ENCODE results near the gene ALCAM. TPM values are rescaled to one million over a fixed set of nuclear protein-coding genes. Genes with fewer than 3 reads are reported as not detected.

The ALCAM gene
- total RNA-seq, 4 donors from 2014 or later: 18.6 to 43.7 (median 21.2) TPM

DNA sequence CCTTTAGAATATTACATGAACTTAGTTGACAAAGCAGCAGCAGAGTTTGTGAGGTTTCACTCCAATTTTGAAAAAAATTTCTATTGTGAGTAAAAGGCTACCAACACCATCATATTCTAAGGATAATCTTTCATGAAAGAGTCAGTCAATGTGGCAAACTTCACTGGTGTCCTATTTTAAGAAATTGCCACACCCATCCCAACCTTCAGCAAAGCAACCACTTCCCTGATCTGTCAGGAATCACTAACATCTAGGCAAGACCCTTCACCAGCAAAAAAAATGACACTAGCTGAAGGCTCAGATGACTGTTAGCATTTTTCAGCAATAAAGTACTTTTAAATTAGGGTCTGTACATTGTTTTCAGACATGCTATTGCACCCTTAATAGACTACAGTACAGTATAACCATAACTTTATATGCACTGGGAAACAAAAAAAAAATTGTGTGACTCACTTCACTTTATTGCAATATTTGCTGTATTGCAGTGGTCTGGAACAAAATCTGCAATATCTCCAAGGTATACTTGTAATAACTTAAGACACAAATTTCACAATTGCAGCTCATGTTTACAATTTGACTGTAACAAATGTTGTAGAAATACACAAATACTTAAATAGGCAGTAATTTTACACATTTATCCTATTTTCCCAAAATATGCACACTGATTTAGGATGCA is 38.9 kb upstream of the ALCAM start:
- H3K4me1 ChIP-seq: no peaks in the 10 kb centered on the region
- no peak for TF ChIP-seq POLR2A (IDR thresholded peaks at IDR 0.05)
- TF ChIP-seq, protein P1, sequence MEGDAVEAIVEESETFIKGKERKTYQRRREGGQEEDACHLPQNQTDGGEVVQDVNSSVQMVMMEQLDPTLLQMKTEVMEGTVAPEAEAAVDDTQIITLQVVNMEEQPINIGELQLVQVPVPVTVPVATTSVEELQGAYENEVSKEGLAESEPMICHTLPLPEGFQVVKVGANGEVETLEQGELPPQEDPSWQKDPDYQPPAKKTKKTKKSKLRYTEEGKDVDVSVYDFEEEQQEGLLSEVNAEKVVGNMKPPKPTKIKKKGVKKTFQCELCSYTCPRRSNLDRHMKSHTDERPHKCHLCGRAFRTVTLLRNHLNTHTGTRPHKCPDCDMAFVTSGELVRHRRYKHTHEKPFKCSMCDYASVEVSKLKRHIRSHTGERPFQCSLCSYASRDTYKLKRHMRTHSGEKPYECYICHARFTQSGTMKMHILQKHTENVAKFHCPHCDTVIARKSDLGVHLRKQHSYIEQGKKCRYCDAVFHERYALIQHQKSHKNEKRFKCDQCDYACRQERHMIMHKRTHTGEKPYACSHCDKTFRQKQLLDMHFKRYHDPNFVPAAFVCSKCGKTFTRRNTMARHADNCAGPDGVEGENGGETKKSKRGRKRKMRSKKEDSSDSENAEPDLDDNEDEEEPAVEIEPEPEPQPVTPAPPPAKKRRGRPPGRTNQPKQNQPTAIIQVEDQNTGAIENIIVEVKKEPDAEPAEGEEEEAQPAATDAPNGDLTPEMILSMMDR (IDR thresholded peaks at IDR 0.05): no peak
- no peaks in the 10 kb centered on the region for H3K36me3 ChIP-seq
- no peaks in the 10 kb centered on the region for H3K9me3 ChIP-seq
- no peak overlapping the region for H3K27ac ChIP-seq
- H3K4me3 ChIP-seq: no peak overlapping the region
- DNase-seq: no peak
- H3K27me3 ChIP-seq: no peaks in the 10 kb centered on the region

DNA sequence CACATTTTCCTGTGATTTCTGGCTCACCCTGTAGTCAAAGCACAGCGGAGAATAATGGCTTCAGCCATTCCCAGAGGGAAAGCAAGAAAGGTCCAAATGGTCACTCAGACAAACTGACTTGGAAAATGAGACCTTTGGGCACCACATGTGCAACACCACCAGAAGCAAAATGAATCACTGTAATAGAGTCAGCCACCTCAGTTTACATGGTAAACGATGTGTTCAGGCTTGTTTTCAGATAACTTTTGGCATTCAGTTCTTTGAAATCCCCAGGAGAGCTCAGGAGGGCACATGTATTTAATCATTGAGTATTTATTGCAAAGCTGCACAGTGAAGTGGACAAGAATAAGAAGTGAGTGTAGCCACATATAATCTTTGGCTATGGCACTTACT is 38.4 kb upstream of the ALCAM start:
- Histone ChIP-seq H3K9me3 (peaks cover 0 to 3% (median 0%) of the 10 kb centered on the region in 4 donors), H3K4me3 (no peak overlapping the region), H3K4me1 (no peaks in the 10 kb centered on the region), H3K27me3 (no peaks in the 10 kb centered on the region), H3K36me3 (no peaks in the 10 kb centered on the region), H3K27ac (no peak overlapping the region)
- TF ChIP-seq, protein P1 (IDR thresholded peaks at IDR 0.05): no peak
- no peak for TF ChIP-seq POLR2A (IDR thresholded peaks at IDR 0.05)
- DNase-seq: no peak

DNA sequence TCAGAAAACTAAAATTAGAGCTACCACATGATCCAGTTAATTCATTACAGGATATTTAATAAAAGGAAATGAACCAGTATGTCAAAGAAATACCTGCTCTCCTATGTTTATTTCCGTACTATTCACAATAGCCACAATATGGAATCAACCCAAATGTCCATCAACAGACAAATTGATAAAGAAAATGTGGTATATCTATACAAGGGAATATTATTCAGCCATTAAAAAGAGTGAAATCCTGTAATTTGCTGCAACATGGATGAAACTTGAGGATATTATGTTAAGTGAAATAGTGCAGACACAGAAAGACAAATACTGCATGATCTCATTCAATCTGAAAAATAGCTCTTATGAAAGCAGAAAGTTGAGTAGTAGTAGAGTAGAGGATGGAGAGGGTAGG is 33.7 kb upstream of the ALCAM start:
- DNase-seq: no peak
- Histone ChIP-seq H3K27ac (no peak overlapping the region), H3K27me3 (no peaks in the 10 kb centered on the region), H3K36me3 (no peaks in the 10 kb centered on the region), H3K4me3 (no peak overlapping the region), H3K9me3 (peaks cover 0 to 4% (median 0%) of the 10 kb centered on the region in 4 donors), H3K4me1 (no peaks in the 10 kb centered on the region)
- TF ChIP-seq POLR2A (IDR thresholded peaks at IDR 0.05): no peak
- TF ChIP-seq, protein P1 (IDR thresholded peaks at IDR 0.05): no peak

DNA sequence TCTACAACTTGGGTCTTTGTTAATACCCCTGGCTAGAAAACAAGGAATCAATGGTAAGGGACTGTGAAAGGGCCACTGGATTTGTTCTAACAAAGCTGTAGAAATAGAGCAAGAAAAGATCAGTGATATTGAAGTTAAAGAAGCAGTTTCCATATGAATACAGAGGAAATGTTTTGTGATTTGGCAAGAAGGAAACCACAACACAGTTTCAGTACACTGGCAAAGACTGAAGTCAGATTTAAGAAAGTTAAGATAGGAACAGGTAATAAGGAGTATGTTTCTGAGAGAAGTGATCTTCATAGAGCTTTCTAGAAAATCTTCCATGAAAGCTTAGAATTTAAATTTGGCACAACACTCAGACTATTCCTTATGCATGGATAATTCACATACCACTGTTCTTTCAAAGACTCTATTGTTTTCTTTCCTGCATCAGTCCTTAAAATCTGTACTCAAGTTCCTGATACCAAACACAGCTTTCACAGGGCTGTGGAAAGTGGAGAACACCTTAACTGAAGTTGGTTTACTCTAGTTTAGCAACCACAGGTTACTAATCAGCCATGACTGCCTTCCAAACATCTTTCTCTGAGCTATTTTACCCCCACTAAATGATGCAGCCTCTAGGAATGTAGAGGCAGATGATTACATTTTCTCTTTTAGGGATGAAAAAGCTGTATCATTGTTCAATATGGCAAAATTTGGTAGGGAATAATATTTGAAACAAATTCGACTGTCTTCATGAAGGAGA is 32.4 kb upstream of the ALCAM start:
- Histone ChIP-seq H3K27ac (no peak overlapping the region), H3K36me3 (no peaks in the 10 kb centered on the region), H3K4me3 (no peak overlapping the region), H3K4me1 (no peaks in the 10 kb centered on the region), H3K27me3 (no peaks in the 10 kb centered on the region), H3K9me3 (peaks cover 0 to 4% (median 0%) of the 10 kb centered on the region in 4 donors)
- DNase-seq: no peak
- TF ChIP-seq, protein P1 (IDR thresholded peaks at IDR 0.05): no peak
- TF ChIP-seq POLR2A (IDR thresholded peaks at IDR 0.05): no peak

DNA sequence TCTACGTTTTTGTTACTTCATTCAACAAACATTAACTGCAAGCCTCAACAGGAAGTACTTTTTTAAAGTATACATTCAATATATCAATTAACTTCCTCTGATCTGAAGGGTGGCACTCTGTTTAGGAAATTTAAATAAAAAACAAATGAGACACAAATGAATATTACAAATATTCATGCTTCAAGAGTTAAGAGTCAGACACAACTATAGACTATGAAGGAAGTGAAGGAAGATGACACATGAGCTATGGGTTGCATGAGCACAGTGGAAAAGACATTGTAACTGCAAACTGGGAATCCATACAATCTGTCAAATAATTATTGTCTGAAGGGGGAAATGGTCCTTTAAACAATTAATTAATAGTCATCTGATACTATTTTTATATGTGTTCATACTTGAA is 26.8 kb upstream of the ALCAM start:
- H3K36me3 ChIP-seq: no peaks in the 10 kb centered on the region
- no peak overlapping the region for H3K4me3 ChIP-seq
- no peaks in the 10 kb centered on the region for H3K27me3 ChIP-seq
- H3K4me1 ChIP-seq: no peaks in the 10 kb centered on the region
- no peak overlapping the region for H3K27ac ChIP-seq
- no peak for TF ChIP-seq POLR2A (IDR thresholded peaks at IDR 0.05)
- TF ChIP-seq, protein P1 (IDR thresholded peaks at IDR 0.05): no peak
- no peak for DNase-seq
- H3K9me3 ChIP-seq: no peaks in the 10 kb centered on the region

All from Peyer's patch (tissue), 4 donors.